Activated gamma-delta T cell (primary cell): Measurements from ENCODE around the gene LBX1.
"Not testable (repeated sequence)": the region's sequence is repeated elsewhere in the genome, so short reads cannot be mapped to it uniquely, and the experiment has no call there.

Experiments
- DNase-seq: peaks from one replicate; lab custom pipeline; 2025; lab: John Stamatoyannopoulos, UW

Gene LBX1

GRCh38 chr10:101208543-101208942, 20.7 kb downstream of the LBX1 start:
- DNase-seq, result no peak

DNA sequence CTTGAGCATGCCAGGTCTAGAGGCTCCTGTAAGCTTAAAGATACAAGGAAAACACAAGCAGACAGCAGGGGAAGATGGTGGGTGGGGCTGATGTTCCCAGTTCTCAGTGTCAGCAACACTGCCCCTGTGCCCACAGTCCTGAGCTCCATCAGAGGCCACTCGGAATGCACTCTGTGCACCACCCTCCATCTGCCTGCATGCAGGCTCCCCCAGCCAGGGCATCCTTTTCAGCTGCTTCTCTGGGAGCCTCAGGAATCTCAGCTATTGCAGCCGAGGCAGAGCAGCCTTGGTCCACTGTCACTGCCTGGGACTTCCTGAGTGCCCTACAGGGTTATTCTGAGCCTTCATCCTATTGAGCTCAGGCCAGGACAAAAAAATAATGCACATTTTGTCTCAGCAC, 22.2 kb downstream of the LBX1 start:
- DNase-seq, result no peak

DNA sequence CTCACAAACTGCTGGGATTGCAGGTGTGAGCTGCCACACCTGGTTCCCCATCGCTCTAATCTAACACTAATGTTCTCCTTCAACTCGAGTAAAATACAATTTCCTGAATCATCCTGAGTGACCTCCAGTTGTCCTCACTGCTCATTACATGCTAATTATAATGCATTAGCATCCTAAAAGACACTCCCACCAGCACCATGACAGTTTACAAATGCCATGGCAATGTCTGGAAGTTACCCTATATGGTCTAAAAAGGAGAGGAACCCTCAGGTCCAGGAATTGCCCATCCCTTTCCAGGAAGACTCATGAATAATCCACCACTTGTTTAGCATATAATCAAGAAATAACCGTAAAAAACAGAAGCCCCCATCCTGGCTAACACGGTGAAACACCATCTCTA, 26.6 kb downstream of the LBX1 start:
- not testable (repeated sequence) for DNase-seq

DNA sequence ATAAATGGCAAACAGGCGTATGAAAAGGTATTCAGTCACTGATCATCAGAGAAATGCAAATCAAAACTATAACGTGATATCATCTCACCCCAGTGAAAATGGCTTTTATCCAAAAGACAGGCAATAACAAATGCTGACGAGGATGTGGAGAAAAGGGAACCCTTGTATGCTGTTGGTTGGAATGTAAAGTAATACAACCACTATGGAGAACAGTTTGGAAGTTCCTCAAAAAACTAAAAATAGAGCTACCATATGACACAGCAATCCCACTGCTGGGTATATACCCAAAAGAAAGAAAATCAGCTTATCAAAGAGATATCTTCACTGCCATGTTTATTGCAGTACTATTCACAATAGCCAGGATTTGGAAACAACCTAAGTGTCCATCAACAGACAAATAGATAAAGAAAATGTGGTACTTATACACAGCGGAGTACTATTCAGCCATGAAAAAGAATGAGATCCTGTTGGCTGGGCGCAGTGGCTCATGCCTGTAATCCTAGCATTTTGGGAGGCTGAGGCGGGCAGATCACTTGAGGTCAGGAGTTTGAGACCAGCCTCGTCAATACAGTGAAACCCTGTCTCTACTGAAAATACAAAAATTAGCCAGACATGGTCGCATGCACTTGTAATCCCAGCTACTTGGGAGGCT, 30.8 kb downstream of the LBX1 start:
- not testable (repeated sequence) for DNase-seq

DNA sequence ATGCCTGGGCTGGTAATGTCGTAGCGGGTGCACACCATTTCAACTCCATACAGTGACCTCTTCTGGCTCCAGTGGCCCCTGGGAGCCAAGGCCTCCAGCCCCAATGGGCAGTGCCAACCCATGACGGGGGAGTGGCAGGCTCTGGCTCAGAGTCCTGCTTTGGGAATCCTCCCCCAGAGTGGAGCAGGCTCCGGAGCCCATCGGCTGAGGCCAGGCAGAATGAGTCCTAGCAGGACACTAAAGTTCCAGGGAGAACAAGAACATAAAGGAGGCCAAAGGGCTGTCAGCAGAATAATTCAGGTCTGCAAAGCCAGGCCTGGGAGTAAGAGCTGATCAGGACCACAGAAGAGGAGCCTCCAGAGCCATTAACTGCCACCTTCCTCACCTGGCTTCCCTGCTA, 33.3 kb downstream of the LBX1 start:
- no peak for DNase-seq

- DNase-seq, result no peak
Observed at GRCh38 chr10:101189461-101190401, 39.5 kb downstream of the LBX1 start.

DNA sequence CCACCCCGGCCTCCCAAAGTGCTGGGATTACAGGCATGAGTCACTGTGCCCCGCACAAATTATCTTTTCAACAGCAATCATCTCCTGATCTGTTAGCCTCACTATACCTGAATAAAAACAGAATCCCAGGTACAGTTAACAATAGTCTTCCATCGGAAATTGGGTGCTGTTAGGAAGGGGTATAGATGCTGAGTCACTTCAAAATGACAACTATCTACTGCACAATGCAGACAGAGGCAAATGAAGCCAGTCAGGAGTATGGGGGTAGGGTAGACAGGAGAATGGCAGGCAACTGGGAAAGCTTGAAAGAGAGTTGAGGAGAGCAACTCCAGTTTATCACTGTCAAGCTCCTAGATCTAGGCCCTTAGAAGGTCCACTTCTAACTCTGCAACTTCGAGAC, 40.3 kb downstream of the LBX1 start:
- DNase-seq, result no peak

GRCh38 chr10:101183458-101184183, 45.6 kb downstream of the LBX1 start:
- no peak for DNase-seq

DNA sequence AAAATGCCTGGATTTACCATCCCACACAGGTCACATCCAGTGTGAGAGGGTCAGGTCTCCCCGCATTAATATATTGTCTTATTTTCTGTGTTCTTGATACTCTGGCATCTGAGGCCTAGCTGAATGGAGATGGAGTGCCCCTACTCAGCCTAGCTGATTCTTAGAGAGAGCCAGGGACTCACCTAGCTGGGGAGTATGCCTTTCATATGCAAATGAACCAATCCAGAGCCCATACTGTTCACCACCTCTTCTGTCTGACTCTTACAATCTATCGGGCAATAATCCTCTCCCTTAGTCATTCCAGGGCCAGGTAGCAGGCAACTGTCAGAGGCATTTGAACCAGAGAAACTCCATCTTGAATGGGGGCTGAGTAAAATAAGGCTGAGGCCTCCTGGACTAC, 46.3 kb downstream of the LBX1 start:
- DNase-seq, result no peak
